K562 (cell line): ENCODE measurements around the gene AGPAT1. TPM values are rescaled to one million over a fixed set of nuclear protein-coding genes. Genes with fewer than 3 reads are reported as not detected.
A peak's percentile ranks its signal among the peaks of the same experiment; 100 is the strongest.

Experiments
- CBFB ChIP-seq: sonication (generic); formaldehyde crosslinking; IDR thresholded peaks from 2 replicates; pipeline ENCODE4 v1.4.0; 2020; ENCODE audit warnings: mild to moderate bottlenecking, missing genetic modification reagents
- CREBBP ChIP-seq: IDR thresholded peaks from one replicate; pipeline ENCODE4 v1.6.1; 2012; ENCODE audit warnings: low read depth, mild to moderate bottlenecking, control low read depth, inconsistent platforms, low read length
- EGR1 ChIP-seq: fragments of 450-650 bp; conservative IDR thresholded peaks from 2 replicates; pipeline ENCODE4 v1.6.1; 2017; ENCODE audit warnings: mild to moderate bottlenecking
- ETV1 ChIP-seq: fragments of 450-650 bp; conservative IDR thresholded peaks from 2 replicates; pipeline ENCODE4 v1.6.1; 2016; ENCODE audit warnings: missing genetic modification characterization, control low read depth, low read depth, missing compliant biosample characterization
- FOXA3 ChIP-seq, 2 experiments: fragments of 450-650 bp in 1 of 2; sonication (generic) in 1 of 2; formaldehyde crosslinking; IDR thresholded peaks in 1 of 2; conservative IDR thresholded peaks in 1 of 2; 2 replicates each; pipeline versions ENCODE4 v1.4.0 to v1.8.0; 2020 to 2022; ENCODE audit warnings: mild to moderate bottlenecking in 2 of 2, missing genetic modification reagents in 1 of 2
- GATAD2A ChIP-seq: fragments of 450-650 bp; IDR thresholded peaks from 2 replicates; pipeline ENCODE4 v1.6.1; 2017
- GTF2A2 ChIP-seq: IDR thresholded peaks from 2 replicates; pipeline ENCODE4 v1.6.1; 2016; ENCODE audit warnings: mild to moderate bottlenecking, missing genetic modification characterization, missing compliant biosample characterization
- HDGF ChIP-seq: fragments of 450-650 bp; IDR thresholded peaks from 2 replicates; pipeline ENCODE4 v1.6.1; 2016
- HMGN3 ChIP-seq: IDR thresholded peaks from 2 replicates; pipeline ENCODE4 v1.6.1; 2011; ENCODE audit warnings: borderline replicate concordance, low read depth, mild to moderate bottlenecking, mixed read lengths, low read length; ENCODE audit not compliant: insufficient read length; ENCODE audit errors: extremely low read depth
- IRF1 ChIP-seq: sonication (generic); formaldehyde crosslinking; IDR thresholded peaks from 2 replicates; pipeline ENCODE4 v1.8.0; 2022; ENCODE audit warnings: missing genetic modification reagents, mild to moderate bottlenecking, borderline replicate concordance
- MCM5 ChIP-seq: fragments of 450-650 bp; IDR thresholded peaks from 2 replicates; pipeline ENCODE4 v1.6.1; 2016; ENCODE audit warnings: low read depth
- MIER1 ChIP-seq: fragments of 450-650 bp; IDR thresholded peaks from 2 replicates; pipeline ENCODE4 v1.6.1; 2016; ENCODE audit warnings: antibody characterized with exemption, mild to moderate bottlenecking, low read depth
- MTA1 ChIP-seq: fragments of 450-650 bp; IDR thresholded peaks from 2 replicates; pipeline ENCODE4 v1.6.1; 2017; ENCODE audit warnings: borderline replicate concordance
- NFE2L1 ChIP-seq: fragments of 450-650 bp; IDR thresholded peaks from 2 replicates; pipeline ENCODE4 v1.6.1; 2016; ENCODE audit warnings: missing genetic modification characterization, low read depth, mild to moderate bottlenecking, missing compliant biosample characterization, moderate library complexity, borderline replicate concordance
- NR2C1 ChIP-seq, 2 experiments: fragments of 450-650 bp; IDR thresholded peaks; 2 replicates each; pipeline ENCODE4 v1.6.1; 2017; ENCODE audit warnings: mild to moderate bottlenecking in 2 of 2, antibody characterized with exemption in 1 of 2, inconsistent platforms in 1 of 2, missing compliant biosample characterization in 1 of 2, missing genetic modification characterization in 1 of 2
- PML ChIP-seq: IDR thresholded peaks from 2 replicates; pipeline ENCODE4 v1.6.1; 2012; ENCODE audit warnings: low read length, inconsistent platforms
- POLR2H ChIP-seq: IDR thresholded peaks from 2 replicates; pipeline ENCODE4 v1.6.1; 2016; ENCODE audit warnings: missing genetic modification characterization, low read depth, mild to moderate bottlenecking, control low read depth, missing compliant biosample characterization, moderate library complexity
- PTTG1 ChIP-seq: fragments of 450-650 bp; IDR thresholded peaks from 2 replicates; pipeline ENCODE4 v1.6.1; 2016; ENCODE audit warnings: low read depth, mild to moderate bottlenecking, missing genetic modification characterization, missing compliant biosample characterization
- PYGO2 ChIP-seq: fragments of 450-650 bp; IDR thresholded peaks from 2 replicates; pipeline ENCODE4 v1.6.1; 2016; ENCODE audit warnings: mild to moderate bottlenecking, missing genetic modification characterization, moderate library complexity, missing compliant biosample characterization
- SP1 ChIP-seq: sonication (generic); formaldehyde crosslinking; IDR thresholded peaks from 2 replicates; pipeline ENCODE4 v1.8.1; 2022; ENCODE audit warnings: mild to moderate bottlenecking, missing genetic modification reagents
- TFAM ChIP-seq: fragments of 250-450 bp; sonication (Bioruptor Pico); conservative IDR thresholded peaks from 2 replicates; pipeline ENCODE4 v1.5.0; 2021; ENCODE audit warnings: mild to moderate bottlenecking, moderate library complexity
- TOE1 ChIP-seq, 2 experiments: fragments of 450-650 bp in 1 of 2; sonication (generic) in 1 of 2; formaldehyde crosslinking in 1 of 2; IDR thresholded peaks; 2 replicates each; pipeline versions ENCODE4 v1.7.1 to v1.8.0; 2016 to 2022; ENCODE audit warnings: borderline replicate concordance in 2 of 2, mild to moderate bottlenecking in 2 of 2, antibody characterized with exemption in 1 of 2, inconsistent platforms in 1 of 2, low read depth in 1 of 2, missing genetic modification reagents in 1 of 2, moderate library complexity in 1 of 2
- ZBTB34 ChIP-seq: fragments of 250-450 bp; sonication (Bioruptor Pico); IDR thresholded peaks from 2 replicates; pipeline ENCODE4 v1.8.0; 2021; ENCODE audit warnings: mild to moderate bottlenecking, moderate library complexity
- ZBTB8A ChIP-seq: fragments of 450-650 bp; IDR thresholded peaks from 2 replicates; pipeline ENCODE4 v1.6.1; 2018; ENCODE audit warnings: mild to moderate bottlenecking, moderate library complexity; ENCODE audit not compliant: partially characterized antibody
- ZNF512 ChIP-seq: IDR thresholded peaks from 2 replicates; pipeline ENCODE4 v1.6.1; 2016; ENCODE audit warnings: missing genetic modification characterization, missing compliant biosample characterization
- polyA plus RNA-seq, 8 experiments: library from polyadenylated mRNA; depleted of rRNA in 4 of 8; stranded (reverse) in 5 of 8; unstranded in 3 of 8; fragments of >200 nt; fragmentation: Nextera tagmentation in 2 of 8; fragmentation: Illumina TruSeq in 1 of 8; extraction: Ambion mirVana in 2 of 8; extraction: Trizol in 1 of 8; gene quantifications; 2 replicates each; pipeline versions ENCODE4 v1.2.1 to v1.2.3, GENCODE V29; 2011 to 2014; ENCODE audit warnings: inconsistent platforms in 1 of 8, missing spikeins in 1 of 8
- total RNA-seq, 7 experiments: library from RNA; depleted of rRNA in 6 of 7; stranded (reverse); fragments of >200 nt in 6 of 7; fragmentation: Illumina TruSeq in 2 of 7; extraction: Trizol in 2 of 7; gene quantifications; 2 replicates each; pipeline versions ENCODE4 v1.2.1 to v1.2.3, GENCODE V29; 2011 to 2021; ENCODE audit warnings: low replicate concordance in 1 of 7

Gene AGPAT1
- total and polyA plus RNA-seq, 9 of the 15 experiments (the other 6 are each of a cell fraction or from before 2014, with no cell fraction given) = 37.9 to 176 (median 69.4) TPM

GRCh38 chr6:32127717-32128592 is 47.9 kb downstream of the AGPAT1 start, which contains the start of gene ATF6B (continued):
- no peak for TF ChIP-seq PTTG1
- TF ChIP-seq PYGO2 (tag) = no peak
- TF ChIP-seq PML = peak; percentile 75; the same call in 1 of the 2 replicates
- no peak for TF ChIP-seq POLR2H (tag)
- peak; percentile 31; the same call in 1 of the 2 replicates for TF ChIP-seq MTA1
- TF ChIP-seq SP1 = peak; percentile 93
- no peak for TF ChIP-seq CBFB (CRISPR knock-in tag)
- no peak for TF ChIP-seq ZBTB8A
- TF ChIP-seq ETV1 = no peak
- peak; percentile 69; the same call in 1 of the 2 replicates for TF ChIP-seq TOE1 (IDR thresholded peaks at IDR 0.05; ENCODE audit: borderline replicate concordance)
- no peak for TF ChIP-seq TOE1 (CRISPR knock-in tag; IDR thresholded peaks at IDR 0.05; ENCODE audit: borderline replicate concordance, low read depth)
- no peak for TF ChIP-seq GATAD2A
- no peak for TF ChIP-seq ZNF512 (tag)
- TF ChIP-seq FOXA3 (CRISPR knock-in tag; conservative IDR thresholded peaks at IDR 0.05 in 1 of 2, IDR thresholded peaks at IDR 0.05 in 1 of 2) = no peak
- TF ChIP-seq NR2C1 (IDR thresholded peaks at IDR 0.05) = peak; percentile 61; the same call in 1 of the 2 replicates
- TF ChIP-seq NR2C1 (tag; IDR thresholded peaks at IDR 0.05) = no peak; the same call in none of the 2 replicates
- TF ChIP-seq IRF1 (CRISPR knock-in tag) = no peak
- no peak for TF ChIP-seq NFE2L1 (tag)
- no peak for TF ChIP-seq CREBBP
- TF ChIP-seq ZBTB34 = no peak
- TF ChIP-seq HMGN3 = no peak
- no peak for TF ChIP-seq HDGF
- TF ChIP-seq MCM5 = no peak
- peak; percentile 90 for TF ChIP-seq EGR1
- no peak for TF ChIP-seq GTF2A2 (tag)
- TF ChIP-seq MIER1 = peak; percentile 51
- TF ChIP-seq TFAM (CRISPR knock-in tag) = no peak
